GM18951 (cell line): ENCODE data around the gene C19orf44.
"Not testable (repeated sequence)": the region's sequence is repeated elsewhere in the genome, so short reads cannot be mapped to it uniquely, and the experiment has no call there.

Experiments used
- POLR2A ChIP-seq: IDR thresholded peaks from 4 replicates; pipeline ENCODE4 v1.6.1; 2011; ENCODE audit warnings: mild to moderate bottlenecking; ENCODE audit not compliant: insufficient read length, insufficient read depth; ENCODE audit errors: extremely low read depth
- in situ Hi-C: fragments of 300-500 bp; cut with MboI; formaldehyde crosslinking; loops from one replicate; pipeline ENCODE4 v1.12.0; 2022; ENCODE audit warnings: low sequenced_read_pairs, mixed read lengths, inconsistent platforms; ENCODE audit not compliant: unreplicated experiment

The C19orf44 gene

GRCh38 chr19:16476401-16476800 is 19.8 kb upstream of the C19orf44 start:
- in situ Hi-C loops = no loop called here
- no peak for TF ChIP-seq POLR2A

- no peak for TF ChIP-seq POLR2A
- in situ Hi-C loops = no loop called here
These were observed 18.9 kb upstream of the C19orf44 start for GRCh38 chr19:16477311-16477710.

GRCh38 chr19:16482745-16483144 is 13.4 kb upstream of the C19orf44 start:
- in situ Hi-C loops = no loop called here
- TF ChIP-seq POLR2A = no peak

GRCh38 chr19:16486476-16486875 is 9.7 kb upstream of the C19orf44 start:
- in situ Hi-C loops = not testable (repeated sequence)

- in situ Hi-C loops = no loop called here
These were observed 404 bp downstream of the C19orf44 start for GRCh38 chr19:16496613-16496983.

GRCh38 chr19:16497042-16497441 is 848 bp downstream of the C19orf44 start:
- in situ Hi-C loops = no loop called here
- TF ChIP-seq POLR2A = no peak

More at GRCh38 chr19:16496613-16496983, 404 bp downstream of the C19orf44 start:
- TF ChIP-seq POLR2A = no peak

- in situ Hi-C loops = no loop called here
- no peak for TF ChIP-seq POLR2A
These were observed 1.6 kb downstream of the C19orf44 start for GRCh38 chr19:16497837-16498236.

- in situ Hi-C loops = no loop called here
- TF ChIP-seq POLR2A = no peak
These were observed 8.1 kb downstream of the C19orf44 start for GRCh38 chr19:16504271-16504670.

GRCh38 chr19:16506161-16506560 is 10.0 kb downstream of the C19orf44 start:
- in situ Hi-C loops = not testable (repeated sequence)

GRCh38 chr19:16506961-16507360 is 10.8 kb downstream of the C19orf44 start:
- no peak for TF ChIP-seq POLR2A
- in situ Hi-C loops = no loop called here

- no peak for TF ChIP-seq POLR2A
- in situ Hi-C loops = no loop called here
These were observed 12.4 kb downstream of the C19orf44 start for GRCh38 chr19:16508546-16508945.

- in situ Hi-C loops = no loop called here
- no peak for TF ChIP-seq POLR2A
These were observed 13.2 kb downstream of the C19orf44 start for GRCh38 chr19:16509141-16510061.

- in situ Hi-C loops = not testable (repeated sequence)
These were observed 16.4 kb downstream of the C19orf44 start for GRCh38 chr19:16512611-16513010.

GRCh38 chr19:16514383-16515019 is 18.3 kb downstream of the C19orf44 start:
- TF ChIP-seq POLR2A = no peak
- in situ Hi-C loops = no loop called here
